OCI-LY3 (cell line): ENCODE data around the gene PRODH.
"Not testable (repeated sequence)": the region's sequence is repeated elsewhere in the genome, so short reads cannot be mapped to it uniquely, and the experiment has no call there.

Source experiments
- H2AFZ ChIP-seq: fragments of 200-600, 300-600 bp; shearing (Covaris generic); 2 replicates; pipeline ENCODE4 v1.6.0; 2014; ENCODE audit warnings: antibody characterized with exemption, low read depth, low read length
- H3K27ac ChIP-seq: fragments of 200-600, 300-600 bp; sonication (generic); 2 replicates; pipeline ENCODE4 v1.5.1; 2014; ENCODE audit warnings: mild to moderate bottlenecking, low read length, moderate library complexity, mixed read lengths
- H3K27me3 ChIP-seq: fragments of 200-600, 300-600 bp; sonication (generic); 2 replicates; pipeline ENCODE4 v1.6.1; 2014; ENCODE audit warnings: low read depth, low read length, mixed read lengths
- H3K36me3 ChIP-seq: fragments of 200-600, 300-600 bp; sonication (generic); replicated peaks from 2 replicates; pipeline ENCODE3; 2014; ENCODE audit warnings: low read depth, low read length, mixed read lengths
- H3K4me1 ChIP-seq: fragments of 300-600, 200-600 bp; sonication (generic); 2 replicates; pipeline ENCODE4 v1.6.1; 2014; ENCODE audit warnings: low read length, mixed read lengths
- H3K4me2 ChIP-seq: fragments of 200-600, 300-600 bp; sonication (generic); 2 replicates; pipeline ENCODE4 v1.6.1; 2014; ENCODE audit warnings: low read length, mixed read lengths
- H3K4me3 ChIP-seq: fragments of 300-600, 200-600 bp; sonication (generic); 2 replicates; pipeline ENCODE4 v1.5.1; 2014; ENCODE audit warnings: antibody characterized with exemption, mild to moderate bottlenecking, low read length, moderate library complexity
- H3K79me2 ChIP-seq: fragments of 300-600, 200-600 bp; shearing (Covaris generic); 2 replicates; pipeline ENCODE4 v1.6.1; 2014; ENCODE audit warnings: mild to moderate bottlenecking, low read length, mixed read lengths
- H3K9ac ChIP-seq: fragments of 300-600, 200-600 bp; shearing (Covaris generic); 2 replicates; pipeline ENCODE4 v1.6.0; 2014; ENCODE audit warnings: mild to moderate bottlenecking, low read length, moderate library complexity
- H3K9me3 ChIP-seq: fragments of 200-600, 300-600 bp; shearing (Covaris generic); 2 replicates; pipeline ENCODE4 v1.6.1; 2014; ENCODE audit warnings: low read length, mixed read lengths; ENCODE audit not compliant: insufficient read depth
- H4K20me1 ChIP-seq: fragments of 200-600, 300-600 bp; sonication (generic); 2 replicates; pipeline ENCODE4 v1.6.1; 2016; ENCODE audit warnings: low read length, mixed read lengths; ENCODE audit not compliant: insufficient read depth
- EZH2phosphoT487 ChIP-seq: fragments of 200-600 bp; shearing (Covaris generic); IDR thresholded peaks from 2 replicates; pipeline ENCODE4 v1.6.1; 2018; ENCODE audit warnings: antibody characterized with exemption, mixed run types, low read depth
- TF ChIP-seq, protein P1 (sequence below): fragments of 200-600, 300-600 bp; sonication (generic); IDR thresholded peaks from 2 replicates; pipeline ENCODE4 v1.5.1; 2014; ENCODE audit warnings: antibody characterized with exemption, low read length, low read depth

Gene PRODH

DNA sequence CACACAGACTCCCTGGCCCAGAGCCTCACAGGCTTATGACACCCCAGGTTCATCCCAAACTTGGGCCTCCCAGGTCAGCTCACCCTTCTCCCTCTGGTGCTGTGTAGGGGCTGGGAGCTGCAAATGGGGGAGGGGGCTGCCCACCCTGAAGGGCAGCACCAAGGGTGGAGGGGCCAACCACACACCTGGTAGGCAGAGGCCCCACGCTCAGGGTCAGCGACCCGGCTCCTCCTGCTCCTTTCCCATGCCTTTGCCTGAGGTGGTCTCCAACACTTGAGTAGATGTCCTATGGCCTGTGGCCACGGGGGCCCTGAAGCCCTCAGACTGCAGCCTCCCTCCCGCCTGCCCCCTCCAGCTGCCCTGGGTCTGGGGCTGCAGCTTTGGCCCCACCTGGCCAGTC lies 26.5 kb downstream of the PRODH start:
- TF ChIP-seq, protein P1, sequence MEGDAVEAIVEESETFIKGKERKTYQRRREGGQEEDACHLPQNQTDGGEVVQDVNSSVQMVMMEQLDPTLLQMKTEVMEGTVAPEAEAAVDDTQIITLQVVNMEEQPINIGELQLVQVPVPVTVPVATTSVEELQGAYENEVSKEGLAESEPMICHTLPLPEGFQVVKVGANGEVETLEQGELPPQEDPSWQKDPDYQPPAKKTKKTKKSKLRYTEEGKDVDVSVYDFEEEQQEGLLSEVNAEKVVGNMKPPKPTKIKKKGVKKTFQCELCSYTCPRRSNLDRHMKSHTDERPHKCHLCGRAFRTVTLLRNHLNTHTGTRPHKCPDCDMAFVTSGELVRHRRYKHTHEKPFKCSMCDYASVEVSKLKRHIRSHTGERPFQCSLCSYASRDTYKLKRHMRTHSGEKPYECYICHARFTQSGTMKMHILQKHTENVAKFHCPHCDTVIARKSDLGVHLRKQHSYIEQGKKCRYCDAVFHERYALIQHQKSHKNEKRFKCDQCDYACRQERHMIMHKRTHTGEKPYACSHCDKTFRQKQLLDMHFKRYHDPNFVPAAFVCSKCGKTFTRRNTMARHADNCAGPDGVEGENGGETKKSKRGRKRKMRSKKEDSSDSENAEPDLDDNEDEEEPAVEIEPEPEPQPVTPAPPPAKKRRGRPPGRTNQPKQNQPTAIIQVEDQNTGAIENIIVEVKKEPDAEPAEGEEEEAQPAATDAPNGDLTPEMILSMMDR, result no peak
- no peak for TF ChIP-seq EZH2phosphoT487
- H3K27me3 ChIP-seq, result no peaks in the 10 kb centered on the region
- H3K9me3 ChIP-seq, result no peaks in the 10 kb centered on the region
- H3K4me2 ChIP-seq, result no peak overlapping the region
- no peaks in the 10 kb centered on the region for H3K36me3 ChIP-seq
- no peak overlapping the region for H3K4me3 ChIP-seq
- no peaks in the 10 kb centered on the region for H3K4me1 ChIP-seq
- no peak overlapping the region for H3K27ac ChIP-seq
- H2AFZ ChIP-seq, result no peak overlapping the region
- no peaks in the 10 kb centered on the region for H3K79me2 ChIP-seq
- no peaks in the 10 kb centered on the region for H4K20me1 ChIP-seq
- no peak overlapping the region for H3K9ac ChIP-seq

DNA sequence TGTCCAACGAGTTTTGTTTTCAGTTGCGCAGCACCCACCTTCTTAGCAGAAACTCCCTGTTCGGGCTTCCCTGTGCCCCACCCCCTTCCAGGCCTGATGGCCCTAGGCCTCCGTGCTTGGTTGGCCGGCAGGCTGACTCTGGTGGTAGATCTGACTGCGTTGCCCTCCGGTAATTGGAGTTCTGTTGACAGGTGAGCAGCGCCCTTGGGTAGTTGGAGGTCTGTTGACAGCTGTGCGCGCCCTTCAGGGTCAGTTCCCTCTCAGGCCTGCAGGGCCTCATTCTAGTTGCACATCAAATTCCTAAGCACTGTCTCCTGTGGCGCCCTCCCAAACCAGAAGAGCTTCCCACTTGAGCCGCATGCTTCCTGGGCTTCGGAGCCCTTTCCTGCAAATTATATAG lies 29.2 kb downstream of the PRODH start:
- no peaks in the 10 kb centered on the region for H3K4me1 ChIP-seq
- no peaks in the 10 kb centered on the region for H3K9me3 ChIP-seq
- H3K9ac ChIP-seq, result no peak overlapping the region
- H3K27me3 ChIP-seq, result no peaks in the 10 kb centered on the region
- H2AFZ ChIP-seq, result no peak overlapping the region
- H3K4me2 ChIP-seq, result no peak overlapping the region
- no peak for TF ChIP-seq EZH2phosphoT487
- TF ChIP-seq, protein P1, result no peak
- no peak overlapping the region for H3K27ac ChIP-seq
- no peaks in the 10 kb centered on the region for H3K36me3 ChIP-seq
- no peak overlapping the region for H3K4me3 ChIP-seq
- no peaks in the 10 kb centered on the region for H4K20me1 ChIP-seq
- H3K79me2 ChIP-seq, result no peaks in the 10 kb centered on the region

DNA sequence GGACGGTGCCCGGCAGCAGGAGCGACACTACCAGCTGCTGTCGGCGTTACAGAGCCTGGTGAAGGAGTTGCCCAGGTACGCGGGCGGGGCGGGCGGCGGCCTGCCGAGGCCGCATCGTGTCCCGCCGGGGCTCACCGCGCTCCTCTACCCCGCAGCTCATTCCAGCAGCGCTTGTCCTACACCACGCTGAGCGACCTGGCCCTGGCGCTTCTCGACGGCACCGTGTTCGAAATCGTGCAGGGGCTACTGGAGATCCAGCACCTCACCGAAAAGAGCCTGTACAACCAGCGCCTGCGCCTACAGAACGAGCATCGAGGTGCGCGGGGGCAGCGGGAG lies 29.7 kb downstream of the PRODH start:
- H3K27me3 ChIP-seq, H3K79me2 ChIP-seq, H3K4me1 ChIP-seq, H3K36me3 ChIP-seq, H3K9ac ChIP-seq, H3K9me3 ChIP-seq, H4K20me1 ChIP-seq, H3K27ac ChIP-seq, H2AFZ ChIP-seq, H3K4me2 ChIP-seq, H3K4me3 ChIP-seq: not testable (repeated sequence)

DNA sequence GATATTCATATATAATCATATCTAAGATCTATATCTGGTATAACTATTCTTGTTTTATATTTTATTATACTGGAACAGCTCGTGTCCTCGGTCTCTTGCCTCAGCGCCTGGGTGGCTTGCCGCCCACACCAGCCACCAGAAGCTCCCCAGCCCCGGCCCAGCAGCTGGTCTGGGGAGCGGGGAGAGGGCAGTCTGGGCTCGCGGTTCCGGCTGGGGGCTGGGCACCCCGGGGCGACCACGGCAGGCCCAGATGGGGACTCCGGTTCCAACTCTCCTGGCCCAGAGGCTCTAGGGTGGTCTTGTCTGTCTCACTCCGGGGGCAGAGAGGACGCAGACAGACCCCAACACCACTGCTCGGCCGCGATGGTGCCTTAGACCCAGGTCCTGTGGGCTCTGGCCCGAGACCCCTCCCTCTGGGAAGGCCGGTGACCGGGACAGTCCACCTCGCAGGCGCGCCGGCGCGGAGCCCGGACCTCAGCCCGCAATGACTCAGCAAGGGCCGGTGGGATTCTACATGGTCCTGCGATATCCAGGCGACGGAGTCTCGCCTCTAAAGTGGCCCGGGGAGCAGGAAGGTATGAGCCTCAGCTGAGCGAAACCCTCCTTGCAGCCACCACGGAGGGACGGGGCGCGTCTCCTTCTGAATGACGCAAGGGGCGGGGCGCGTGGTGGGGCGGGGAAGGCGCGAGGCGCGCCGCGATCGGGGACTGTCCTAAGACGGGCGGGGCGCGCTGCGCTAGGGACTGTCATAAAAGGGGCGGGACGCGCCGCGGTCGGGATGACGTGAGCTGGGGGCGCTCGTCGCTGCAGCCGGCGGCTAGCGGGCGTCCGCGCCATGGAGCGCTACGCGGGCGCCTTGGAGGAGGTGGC lies 30.3 kb downstream of the PRODH start, which contains the start of gene DGCR6:
DGCR6 (plus strand) TSS at position 781 of the 870 bp plus-strand sequence; CDS start at position 836, 55 bp downstream.
- TF ChIP-seq EZH2phosphoT487, result no peak
- TF ChIP-seq, protein P1, result no peak
- no peaks in the 10 kb centered on the region for H3K9me3 ChIP-seq
- no peaks in the 10 kb centered on the region for H3K79me2 ChIP-seq
- H3K9ac ChIP-seq, result no peak within 1 kb of the TSS
- H4K20me1 ChIP-seq, result no peaks in the 10 kb centered on the region
- H3K4me2 ChIP-seq, result no peak within 1 kb of the TSS
- no peak within 1 kb of the TSS for H2AFZ ChIP-seq
- no peak within 1 kb of the TSS for H3K27ac ChIP-seq
- H3K4me1 ChIP-seq, result no peaks in the 10 kb centered on the region
- H3K4me3 ChIP-seq, result no peak within 1 kb of the TSS
- no peaks in the 10 kb centered on the region for H3K36me3 ChIP-seq
- H3K27me3 ChIP-seq, result no peaks in the 10 kb centered on the region

DNA sequence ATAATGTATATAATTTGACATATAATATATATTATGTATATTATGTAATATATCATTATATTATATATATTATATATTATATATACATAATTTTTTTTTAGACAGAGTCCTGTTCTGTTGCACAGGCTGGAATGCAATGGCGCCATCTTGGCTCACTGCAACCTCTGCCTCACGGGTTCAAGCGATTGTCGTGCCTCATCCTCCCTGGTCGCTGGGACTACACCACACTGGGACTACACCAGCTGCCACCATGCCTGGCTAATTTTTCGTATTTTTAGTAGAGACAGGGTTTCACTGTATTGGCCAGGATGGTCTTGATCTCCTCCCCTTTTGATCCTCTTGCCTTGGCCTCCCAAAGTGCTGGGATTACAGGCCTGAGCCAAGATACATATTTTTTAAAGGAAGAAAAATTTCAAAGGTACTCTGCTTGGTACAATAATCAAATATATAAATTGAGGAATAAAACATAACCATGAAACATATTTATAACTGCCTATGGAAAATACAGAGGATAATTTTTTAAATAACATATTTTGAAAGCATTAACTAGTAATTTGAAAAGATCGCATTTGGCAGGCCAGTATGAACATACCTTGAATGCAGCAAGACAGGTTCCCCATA lies 39.9 kb downstream of the PRODH start:
- not testable (repeated sequence) for H3K9me3 ChIP-seq, H3K4me1 ChIP-seq, H3K9ac ChIP-seq, H3K27me3 ChIP-seq, H2AFZ ChIP-seq, H4K20me1 ChIP-seq, H3K4me2 ChIP-seq, H3K79me2 ChIP-seq, H3K4me3 ChIP-seq, H3K27ac ChIP-seq, H3K36me3 ChIP-seq

DNA sequence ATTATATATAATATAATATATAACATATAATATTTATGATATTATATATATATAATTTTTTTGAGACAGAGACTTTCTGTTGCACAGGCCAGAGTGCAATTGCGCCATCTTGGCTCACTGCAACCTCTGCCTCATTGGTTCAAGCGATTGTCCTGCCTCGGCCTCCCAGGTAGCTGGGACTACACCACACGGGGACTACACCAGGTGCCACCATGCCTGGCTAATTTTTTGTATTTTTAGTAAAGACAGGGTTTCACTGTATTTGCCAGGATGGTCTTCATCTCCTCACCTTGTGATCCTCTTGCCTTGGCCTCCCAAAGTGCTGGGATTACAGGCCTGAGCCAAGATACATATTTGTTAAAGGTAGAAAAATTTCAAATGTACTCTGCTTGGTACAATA lies 42.3 kb downstream of the PRODH start:
- not testable (repeated sequence) for H3K9ac ChIP-seq, H3K9me3 ChIP-seq, H3K36me3 ChIP-seq, H3K4me2 ChIP-seq, H3K27ac ChIP-seq, H3K4me1 ChIP-seq, H3K79me2 ChIP-seq, H4K20me1 ChIP-seq, H3K27me3 ChIP-seq, H2AFZ ChIP-seq, H3K4me3 ChIP-seq

DNA sequence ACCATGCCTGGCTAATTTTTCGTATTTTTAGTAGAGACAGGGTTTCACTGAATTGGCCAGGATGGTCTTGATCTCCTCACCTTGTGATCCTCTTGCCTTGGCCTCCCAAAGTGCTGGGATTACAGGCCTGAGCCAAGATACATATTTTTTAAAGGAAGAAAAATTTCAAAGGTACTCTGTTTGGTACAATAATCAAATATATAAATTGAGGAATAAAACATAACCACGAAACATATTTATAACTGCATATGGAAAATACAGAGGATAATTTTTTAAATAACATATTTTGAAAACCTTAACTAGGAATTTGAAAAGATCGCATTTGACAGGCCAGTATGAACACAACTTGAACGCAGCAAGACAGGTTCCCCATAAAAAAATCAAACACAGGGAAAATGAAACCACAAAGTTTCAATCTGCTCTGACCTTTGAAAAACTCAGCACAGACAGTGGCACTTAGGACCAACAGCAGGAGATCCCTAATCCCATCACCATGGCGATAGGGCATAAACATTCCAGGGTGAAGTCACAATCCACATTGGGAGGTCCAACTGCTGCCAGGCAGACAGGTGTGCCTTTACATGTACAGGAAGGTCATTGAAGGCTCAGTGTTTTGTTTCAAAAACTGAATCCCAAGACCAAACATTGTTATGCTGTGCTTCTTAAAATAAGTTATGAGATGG lies 45.4 kb downstream of the PRODH start:
- H3K4me3 ChIP-seq, H3K4me2 ChIP-seq, H3K79me2 ChIP-seq, H3K4me1 ChIP-seq, H3K9me3 ChIP-seq, H3K27ac ChIP-seq, H3K27me3 ChIP-seq, H3K9ac ChIP-seq, H4K20me1 ChIP-seq, H3K36me3 ChIP-seq, H2AFZ ChIP-seq: not testable (repeated sequence)
